Measurements from ENCODE around the gene FAIM2. TPM values are rescaled to one million over a fixed set of nuclear protein-coding genes. Genes with fewer than 3 reads are reported as not detected.

FAIM2 gene
- total and polyA plus RNA-seq, 2 donors from 2014 or later: 1.3 to 5.5 TPM

DNA sequence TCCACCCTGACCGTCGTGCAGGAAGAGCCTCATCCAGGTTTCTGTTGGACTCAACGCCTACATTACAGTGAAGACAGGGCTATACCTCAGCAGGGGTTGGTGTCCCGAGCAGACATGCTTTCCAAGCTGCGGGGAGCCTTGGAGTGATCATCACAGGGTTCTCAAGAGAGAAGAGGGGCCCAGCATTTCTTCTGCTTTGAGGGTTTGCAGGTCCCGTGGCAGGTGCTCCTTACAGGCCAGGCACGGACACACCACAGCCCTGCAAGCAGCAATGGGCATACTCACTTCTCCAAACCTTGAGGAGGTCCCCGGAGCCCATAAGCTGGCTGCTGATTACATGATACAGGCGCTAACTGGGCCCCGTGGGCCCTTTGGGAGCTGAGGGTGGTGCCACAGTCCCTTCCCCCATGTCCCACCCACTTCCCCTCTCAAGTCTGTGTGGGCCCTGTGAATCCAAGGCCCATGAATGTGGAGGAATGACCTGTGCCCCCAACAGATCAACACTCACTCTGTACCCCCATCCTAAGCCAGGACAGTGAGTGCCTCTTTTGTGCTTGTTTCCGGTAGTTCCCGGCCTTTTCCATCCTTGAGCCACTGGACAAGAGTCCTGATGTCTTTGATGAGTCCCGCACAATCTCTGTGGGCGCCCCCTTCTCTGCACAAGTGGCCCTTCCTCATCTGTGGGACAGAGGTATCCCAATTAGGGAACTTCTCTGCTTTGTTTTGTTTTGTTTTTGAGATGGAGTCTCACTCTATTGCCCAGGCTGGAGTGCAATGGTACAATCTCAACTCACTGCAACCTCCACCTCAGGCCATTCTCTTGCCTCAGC lies 47.9 kb upstream of the FAIM2 start:
- intact Hi-C loops (cut with DNase I): no loop called here
- no peak for FAIRE-seq
- DNase-seq: peak in 2 of 5 donors; percentile 30 to 41
- peak overlapping the region in 1 of 3 donors; percentile 51 for H3K9ac ChIP-seq (ENCODE audit: low read length in 3 of 3)
- no peaks in the 10 kb centered on the region for H3K9me3 ChIP-seq (ENCODE audit: control insufficient read depth in 2 of 3, insufficient read depth in 1 of 3, low read length in 3 of 3)
- peaks cover 3% of the 10 kb centered on the region for H3K27me3 ChIP-seq (ENCODE audit: control insufficient read depth, insufficient read depth, low read length)
- peak overlapping the region; percentile 11 to 59 (median 43) for H3K4me3 ChIP-seq (ENCODE audit: low read length in 3 of 3)
- TF ChIP-seq, protein P1, sequence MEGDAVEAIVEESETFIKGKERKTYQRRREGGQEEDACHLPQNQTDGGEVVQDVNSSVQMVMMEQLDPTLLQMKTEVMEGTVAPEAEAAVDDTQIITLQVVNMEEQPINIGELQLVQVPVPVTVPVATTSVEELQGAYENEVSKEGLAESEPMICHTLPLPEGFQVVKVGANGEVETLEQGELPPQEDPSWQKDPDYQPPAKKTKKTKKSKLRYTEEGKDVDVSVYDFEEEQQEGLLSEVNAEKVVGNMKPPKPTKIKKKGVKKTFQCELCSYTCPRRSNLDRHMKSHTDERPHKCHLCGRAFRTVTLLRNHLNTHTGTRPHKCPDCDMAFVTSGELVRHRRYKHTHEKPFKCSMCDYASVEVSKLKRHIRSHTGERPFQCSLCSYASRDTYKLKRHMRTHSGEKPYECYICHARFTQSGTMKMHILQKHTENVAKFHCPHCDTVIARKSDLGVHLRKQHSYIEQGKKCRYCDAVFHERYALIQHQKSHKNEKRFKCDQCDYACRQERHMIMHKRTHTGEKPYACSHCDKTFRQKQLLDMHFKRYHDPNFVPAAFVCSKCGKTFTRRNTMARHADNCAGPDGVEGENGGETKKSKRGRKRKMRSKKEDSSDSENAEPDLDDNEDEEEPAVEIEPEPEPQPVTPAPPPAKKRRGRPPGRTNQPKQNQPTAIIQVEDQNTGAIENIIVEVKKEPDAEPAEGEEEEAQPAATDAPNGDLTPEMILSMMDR (IDR thresholded peaks at IDR 0.05; ENCODE audit: borderline replicate concordance, extremely low read depth, insufficient read depth): no peak
- no peaks in the 10 kb centered on the region for H3K4me1 ChIP-seq (ENCODE audit: control insufficient read depth in 2 of 3, insufficient read depth in 2 of 3, low read depth in 1 of 3, low read length in 3 of 3)
- no peaks in the 10 kb centered on the region for H3K36me3 ChIP-seq (ENCODE audit: control insufficient read depth in 2 of 3, insufficient read depth in 3 of 3, low read length in 3 of 3)
- H3K27ac ChIP-seq (ENCODE audit: low read depth in 2 of 2, low read length in 2 of 2): peak overlapping the region in 1 of 2 donors; percentile 22

DNA sequence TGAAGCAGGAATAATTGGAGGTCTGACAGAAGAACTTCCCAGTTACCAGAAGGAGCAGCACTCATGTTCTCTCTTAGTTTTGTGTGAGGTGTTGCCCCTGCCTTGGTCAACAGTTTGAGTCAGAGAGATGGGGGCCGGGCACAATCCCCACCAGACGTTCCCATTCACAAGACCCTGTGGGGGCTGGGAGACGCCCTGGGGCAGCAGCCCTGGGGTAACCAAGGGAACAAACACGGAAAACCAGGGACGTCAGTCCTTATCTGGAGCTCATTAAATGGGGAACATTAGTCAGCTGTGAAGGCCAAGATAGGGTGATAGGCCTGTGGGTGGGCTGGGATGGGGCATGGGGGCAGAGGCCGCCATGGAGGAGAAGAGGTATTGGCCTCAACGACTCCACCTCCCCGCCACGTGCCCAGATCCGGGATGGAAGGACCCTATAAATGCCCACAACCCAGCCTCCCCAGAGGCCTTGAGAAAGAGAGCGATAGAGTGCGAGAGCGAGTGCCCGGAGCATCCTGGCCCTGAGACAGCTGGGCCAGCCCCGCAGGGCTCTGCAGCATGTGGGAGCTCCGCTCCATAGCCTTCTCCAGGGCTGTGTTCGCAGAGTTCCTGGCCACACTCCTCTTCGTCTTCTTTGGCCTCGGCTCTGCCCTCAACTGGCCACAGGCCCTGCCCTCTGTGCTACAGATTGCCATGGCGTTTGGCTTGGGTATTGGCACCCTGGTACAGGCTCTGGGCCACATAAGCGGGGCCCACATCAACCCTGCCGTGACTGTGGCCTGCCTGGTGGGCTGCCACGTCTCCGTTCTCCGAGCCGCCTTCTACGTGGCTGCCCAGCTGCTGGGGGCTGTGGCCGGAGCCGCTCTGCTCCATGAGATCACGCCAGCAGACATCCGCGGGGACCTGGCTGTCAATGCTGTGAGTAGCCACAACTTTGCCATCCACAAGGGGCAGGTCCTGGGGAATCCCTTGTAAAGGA lies 46.9 kb upstream of the FAIM2 start, which contains the start of gene AQP2:
Gene AQP2, plus strand, starts transcription at position 465 of the 979 bp plus-strand sequence. Its CDS starts 94 bp downstream, at position 559.
- FAIRE-seq: no peak
- H3K4me1 ChIP-seq (ENCODE audit: control insufficient read depth in 2 of 3, insufficient read depth in 2 of 3, low read depth in 1 of 3, low read length in 3 of 3): peaks cover 0 to 3% (median 0%) of the 10 kb centered on the region in 3 donors
- DNase-seq: peak in 3 of 5 donors; percentile 56 to 79 (median 69)
- H3K9me3 ChIP-seq (ENCODE audit: control insufficient read depth in 2 of 3, insufficient read depth in 1 of 3, low read length in 3 of 3): no peaks in the 10 kb centered on the region
- peak within 1 kb of the TSS in 1 of 3 donors; percentile 51 for H3K9ac ChIP-seq (ENCODE audit: low read length in 3 of 3)
- TF ChIP-seq, protein P1 (IDR thresholded peaks at IDR 0.05; ENCODE audit: borderline replicate concordance, extremely low read depth, insufficient read depth): no peak
- H3K27me3 ChIP-seq (ENCODE audit: control insufficient read depth, insufficient read depth, low read length): peaks cover 3% of the 10 kb centered on the region
- intact Hi-C loops (cut with DNase I): no loop called here
- H3K4me3 ChIP-seq (ENCODE audit: low read length in 3 of 3): peak within 1 kb of the TSS in 2 of 3 donors; percentile 43 to 59
- peak within 1 kb of the TSS in 1 of 2 donors; percentile 22 for H3K27ac ChIP-seq (ENCODE audit: low read depth in 2 of 2, low read length in 2 of 2)
- no peaks in the 10 kb centered on the region for H3K36me3 ChIP-seq (ENCODE audit: control insufficient read depth in 2 of 3, insufficient read depth in 3 of 3, low read length in 3 of 3)

DNA sequence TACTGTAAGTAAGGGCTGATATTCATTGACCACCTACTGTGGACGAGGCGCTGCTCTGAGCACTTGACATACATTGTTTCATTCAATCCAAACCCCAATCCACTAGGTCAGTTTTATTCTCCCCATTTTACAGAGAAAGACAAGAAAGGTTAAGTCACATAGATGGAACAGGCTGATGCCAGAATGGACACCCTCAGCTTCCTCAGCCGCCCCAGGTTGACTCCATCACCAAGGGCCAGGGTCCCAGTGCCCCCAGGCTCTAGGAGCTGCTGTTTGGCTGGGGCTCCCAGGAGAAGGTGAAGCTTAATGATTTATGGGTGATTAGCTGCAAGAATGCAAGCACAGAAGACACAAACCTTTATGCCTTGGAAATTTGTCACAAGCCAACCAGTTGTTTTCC lies 46.2 kb upstream of the FAIM2 start:
- intact Hi-C loops (cut with DNase I): no loop called here
- Histone ChIP-seq H3K9me3 (ENCODE audit: control insufficient read depth in 2 of 3, insufficient read depth in 1 of 3, low read length in 3 of 3) (no peaks in the 10 kb centered on the region), H3K9ac (ENCODE audit: low read length in 3 of 3) (no peak overlapping the region), H3K4me1 (ENCODE audit: control insufficient read depth in 2 of 3, insufficient read depth in 2 of 3, low read depth in 1 of 3, low read length in 3 of 3) (peaks cover 0 to 6% (median 4%) of the 10 kb centered on the region in 3 donors), H3K36me3 (ENCODE audit: control insufficient read depth in 2 of 3, insufficient read depth in 3 of 3, low read length in 3 of 3) (no peaks in the 10 kb centered on the region), H3K4me3 (ENCODE audit: low read length in 3 of 3) (no peak overlapping the region), H3K27ac (ENCODE audit: low read depth in 2 of 2, low read length in 2 of 2) (peak overlapping the region in 1 of 2 donors; percentile 15), H3K27me3 (ENCODE audit: control insufficient read depth, insufficient read depth, low read length) (peaks cover 2% of the 10 kb centered on the region)
- DNase-seq (peak in 3 of 5 donors; percentile 33 to 66 (median 45)), FAIRE-seq (no peak)
- TF ChIP-seq, protein P1 (IDR thresholded peaks at IDR 0.05; ENCODE audit: borderline replicate concordance, extremely low read depth, insufficient read depth): no peak

Data from kidney (tissue), 14 donors.